Measurements from ENCODE around the gene LINC01488. TPM values are rescaled to one million over a fixed set of nuclear protein-coding genes. Genes with fewer than 3 reads are reported as not detected.

Gene LINC01488
- total RNA-seq, 2 experiments from 2014 or later = not detected

DNA sequence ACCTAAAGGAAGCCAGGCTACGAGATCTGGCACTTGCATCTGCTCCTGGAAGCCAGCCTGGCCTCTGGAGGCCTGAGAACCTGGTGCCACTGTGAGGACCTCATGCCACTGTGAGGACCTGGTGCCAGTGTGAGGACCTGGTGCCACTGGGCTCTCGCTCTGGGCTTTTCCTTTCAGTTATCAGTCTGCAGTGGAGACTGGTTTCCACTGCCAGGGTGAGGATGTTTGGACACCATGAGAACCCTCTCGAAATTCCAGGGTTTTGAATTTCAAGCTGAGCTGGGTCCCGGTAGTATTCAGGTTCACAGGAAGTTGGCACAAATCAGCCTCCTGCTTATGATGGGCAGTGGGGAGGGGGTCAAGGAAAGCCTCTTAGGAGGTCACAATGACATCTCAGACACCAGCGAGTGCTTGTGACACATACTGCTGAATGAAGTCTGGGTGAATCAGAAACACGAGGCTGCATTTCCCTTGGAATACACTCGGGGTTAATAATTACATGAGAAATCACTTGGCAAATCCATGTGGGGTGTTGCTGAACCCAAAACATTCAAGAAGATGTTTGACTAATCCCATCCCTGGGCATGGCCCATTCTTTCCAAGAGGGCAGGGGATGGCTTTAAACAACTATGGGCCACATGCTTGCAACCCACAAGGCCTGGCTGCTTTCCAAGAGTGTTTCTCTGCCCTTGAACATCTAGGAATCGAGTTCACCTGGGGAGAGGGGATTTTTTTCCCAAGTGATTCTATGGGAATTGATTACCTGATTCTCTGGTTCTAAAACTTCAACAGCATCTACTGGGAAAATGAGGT, 60.2 kb downstream of the LINC01488 start:
- CTCF ChIA-PET = no interaction called here
- Mint-ChIP-seq H3K9me3 (ENCODE audit: low read depth) (no peaks in the 10 kb centered on the region), H3K4me3 (no peak overlapping the region), H3K27ac (no peak overlapping the region), H3K27me3 (peaks cover 20% of the 10 kb centered on the region), H3K4me1 (peaks cover 9% of the 10 kb centered on the region), H3K36me3 (no peaks in the 10 kb centered on the region)
- DNase-seq (no peak), ATAC-seq (no peak)

DNA sequence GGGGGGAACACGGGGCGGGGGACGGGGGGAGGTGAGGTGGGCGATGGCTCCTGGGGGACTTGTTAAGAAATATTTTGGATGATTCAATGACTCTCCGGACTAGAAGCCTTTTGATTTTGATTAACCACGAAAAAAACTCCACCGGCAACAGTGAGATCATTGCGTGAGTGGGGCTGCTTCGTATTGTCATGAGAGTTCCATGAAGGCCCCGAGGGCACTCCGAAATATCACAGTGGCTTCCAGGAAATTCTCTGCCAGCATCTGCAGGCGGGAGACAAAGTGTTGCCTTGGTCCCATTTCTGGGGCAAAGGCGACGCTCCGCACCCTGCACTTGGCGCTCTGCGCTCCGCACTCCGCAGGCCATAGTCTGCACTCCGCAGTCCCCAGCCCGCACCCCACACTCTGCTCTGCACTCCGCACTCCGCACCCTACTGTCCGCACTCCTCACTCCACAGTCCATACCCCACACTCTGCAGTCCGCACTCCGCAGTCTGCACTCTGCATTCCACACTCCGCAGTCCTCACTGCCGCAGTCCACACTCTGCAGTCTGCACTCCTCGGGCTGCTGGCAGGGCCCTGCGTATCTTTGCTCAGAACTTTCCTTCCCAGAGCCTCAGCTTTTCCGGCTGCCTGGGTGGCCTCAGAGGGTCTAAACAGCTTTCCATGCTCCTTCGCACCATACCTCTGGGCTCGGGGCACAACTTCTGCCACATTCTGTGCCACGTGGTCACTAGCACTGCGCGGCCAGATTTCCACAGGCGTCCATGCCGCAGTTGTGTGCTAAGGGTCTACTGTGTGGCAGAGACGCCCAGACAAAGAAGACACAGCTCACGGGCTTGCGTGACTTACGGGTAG, 61.1 kb downstream of the LINC01488 start:
- ATAC-seq = no peak

More for the DNA sequence above, 61.1 kb downstream of the LINC01488 start:
- Mint-ChIP-seq H3K4me3 (no peak overlapping the region), H3K27me3 (peaks cover 26% of the 10 kb centered on the region), H3K36me3 (no peaks in the 10 kb centered on the region), H3K4me1 (peaks cover 15% of the 10 kb centered on the region), H3K9me3 (ENCODE audit: low read depth) (no peaks in the 10 kb centered on the region), H3K27ac (no peak overlapping the region)
- CTCF ChIA-PET = no interaction called here
- DNase-seq = no peak

Other genes with a start within 250 kb of the LINC01488 start
- not detected for gene MYEOV, start 187.5 kb upstream of the LINC01488 start, total RNA-seq
- 1 to 10 TPM in 1 of 2 experiments, not detected in 1; 1.7 TPM for gene CCND1, start 159.5 kb downstream of the LINC01488 start, total RNA-seq
- 10 to 100 TPM; 24.0 to 26.3 TPM for gene LTO1, start 193.7 kb downstream of the LINC01488 start, total RNA-seq
- gene FGF19, start 222.4 kb downstream of the LINC01488 start, total RNA-seq = not detected

Data from activated CD8-positive, alpha-beta memory T cell treated with anti-CD3 and anti-CD28 coated beads, Interleukin-2, amount 10 ng/mL, durations not matched to agents 7 days and 5 days (primary cell).